MCF 10A (cell line): ENCODE results near the gene IL1RL2. TPM values are rescaled to one million over a fixed set of nuclear protein-coding genes. Genes with fewer than 3 reads are reported as not detected.

ENCODE experiments used
- BruUV-seq: library from RNA; stranded (reverse); fragments of 400-500 nt; replicated peaks from 2 replicates; lab custom pipeline; 2021; lab: Mats Ljungman, UMichigan
- CTCF ChIA-PET: fragments of 300-600 bp; sonication (Branson Sonifier 250); formaldehyde crosslinking; extraction: SDS; loops from one replicate; lab custom pipeline; 2021; ENCODE audit warnings: antibody characterized with exemption, inconsistent platforms; lab: Yijun Ruan, JAX
- POLR2A ChIA-PET: fragments of 300-600, 350-650 bp; sonication (Branson Sonifier 250); formaldehyde crosslinking; extraction: SDS; loops from one replicate; lab custom pipeline; 2020; ENCODE audit warnings: antibody characterized with exemption, inconsistent platforms; lab: Yijun Ruan, JAX
- DNase-seq: peaks from one replicate; pipeline ENCODE4 v3.0.0-alpha.2; 2018; ENCODE audit not compliant: unreplicated experiment
- H3K27ac Mint-ChIP-seq: one replicate; pipeline ENCODE4 v1.8.0; 2022; ENCODE audit warnings: mild to moderate bottlenecking, low read depth, mixed read lengths; ENCODE audit not compliant: unreplicated experiment
- H3K27me3 Mint-ChIP-seq: one replicate; pipeline ENCODE4 v1.8.0; 2022; ENCODE audit warnings: mixed read lengths; ENCODE audit not compliant: insufficient read depth, unreplicated experiment
- H3K36me3 Mint-ChIP-seq: one replicate; pipeline ENCODE4 v1.8.0; 2022; ENCODE audit warnings: mild to moderate bottlenecking, moderate library complexity, mixed read lengths; ENCODE audit not compliant: insufficient read depth, unreplicated experiment
- H3K4me1 Mint-ChIP-seq: one replicate; pipeline ENCODE4 v1.8.0; 2022; ENCODE audit warnings: mixed read lengths; ENCODE audit not compliant: insufficient read depth, unreplicated experiment
- H3K4me3 Mint-ChIP-seq: one replicate; pipeline ENCODE4 v1.8.0; 2022; ENCODE audit warnings: mild to moderate bottlenecking, moderate library complexity, mixed read lengths; ENCODE audit not compliant: unreplicated experiment
- H3K9me3 Mint-ChIP-seq: one replicate; pipeline ENCODE4 v1.8.0; 2022; ENCODE audit warnings: mixed read lengths; ENCODE audit not compliant: unreplicated experiment
- intact Hi-C: fragments of 100-400 bp; cut with micrococcal nuclease; formaldehyde crosslinking; loops from 2 replicates; pipeline ENCODE4 v1.14.1; 2022
- total RNA-seq: library from RNA; stranded (reverse); gene quantifications from 2 replicates; pipeline ENCODE4 v1.2.3, GENCODE V29; 2022
- TF ChIP-seq, protein P1 (sequence below): fragments of 200-600 bp; IDR thresholded peaks from one replicate; pipeline ENCODE4 v1.8.0; 2022; ENCODE audit warnings: antibody characterized with exemption, mild to moderate bottlenecking; ENCODE audit not compliant: unreplicated experiment

Gene IL1RL2
- total RNA-seq, 1 experiment from 2014 or later: not detected

DNA sequence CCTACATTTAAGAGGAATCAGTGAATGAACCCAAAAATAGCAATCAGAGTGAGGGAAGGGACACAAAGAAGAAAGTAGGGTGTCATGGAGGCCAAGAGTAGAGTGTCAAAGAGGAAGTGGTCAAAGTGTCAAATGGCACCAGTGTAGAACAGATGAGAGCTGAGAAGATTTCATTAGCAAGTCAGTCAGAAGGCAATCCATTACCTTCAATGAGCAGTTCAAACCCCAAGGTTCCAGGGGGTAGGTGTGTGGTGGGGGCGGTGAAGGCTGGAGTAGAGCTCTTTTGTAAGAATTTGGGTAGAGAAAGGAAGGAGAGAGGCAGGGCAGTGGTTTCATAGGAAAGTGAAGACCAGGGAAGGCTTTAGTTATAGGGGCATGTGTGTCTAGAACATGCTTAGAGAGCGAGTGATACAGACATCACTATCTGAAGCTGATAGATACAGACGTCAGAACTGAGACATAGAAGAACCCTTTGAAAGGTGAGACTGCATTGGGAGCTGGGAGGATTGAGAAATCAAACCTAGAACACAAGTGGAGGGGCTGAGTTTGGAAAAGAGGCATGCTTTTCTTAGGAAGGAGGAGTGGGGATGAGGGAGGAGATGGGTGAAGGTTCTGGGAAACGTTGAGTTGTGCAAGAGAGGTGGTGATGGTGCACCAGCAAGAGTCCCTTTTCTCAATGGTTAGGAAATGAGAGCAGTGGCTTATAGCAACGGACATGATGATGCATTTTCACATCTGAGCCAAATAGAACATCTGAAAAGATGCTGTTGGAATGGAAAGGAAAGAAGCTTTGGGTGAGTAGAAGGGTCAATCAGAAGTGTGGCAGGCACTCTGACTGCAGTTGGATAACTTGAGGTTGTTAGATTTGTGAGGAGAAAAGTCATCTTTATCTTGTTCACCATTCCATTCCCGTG, 75.7 kb downstream of the IL1RL2 start:
- TF ChIP-seq, protein P1, sequence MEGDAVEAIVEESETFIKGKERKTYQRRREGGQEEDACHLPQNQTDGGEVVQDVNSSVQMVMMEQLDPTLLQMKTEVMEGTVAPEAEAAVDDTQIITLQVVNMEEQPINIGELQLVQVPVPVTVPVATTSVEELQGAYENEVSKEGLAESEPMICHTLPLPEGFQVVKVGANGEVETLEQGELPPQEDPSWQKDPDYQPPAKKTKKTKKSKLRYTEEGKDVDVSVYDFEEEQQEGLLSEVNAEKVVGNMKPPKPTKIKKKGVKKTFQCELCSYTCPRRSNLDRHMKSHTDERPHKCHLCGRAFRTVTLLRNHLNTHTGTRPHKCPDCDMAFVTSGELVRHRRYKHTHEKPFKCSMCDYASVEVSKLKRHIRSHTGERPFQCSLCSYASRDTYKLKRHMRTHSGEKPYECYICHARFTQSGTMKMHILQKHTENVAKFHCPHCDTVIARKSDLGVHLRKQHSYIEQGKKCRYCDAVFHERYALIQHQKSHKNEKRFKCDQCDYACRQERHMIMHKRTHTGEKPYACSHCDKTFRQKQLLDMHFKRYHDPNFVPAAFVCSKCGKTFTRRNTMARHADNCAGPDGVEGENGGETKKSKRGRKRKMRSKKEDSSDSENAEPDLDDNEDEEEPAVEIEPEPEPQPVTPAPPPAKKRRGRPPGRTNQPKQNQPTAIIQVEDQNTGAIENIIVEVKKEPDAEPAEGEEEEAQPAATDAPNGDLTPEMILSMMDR: no peak
- Mint-ChIP-seq H3K27me3 (no peaks in the 10 kb centered on the region), H3K4me3 (no peak overlapping the region), H3K27ac (no peak overlapping the region), H3K4me1 (peaks cover 7% of the 10 kb centered on the region), H3K36me3 (no peaks in the 10 kb centered on the region), H3K9me3 (no peaks in the 10 kb centered on the region)
- no TSS peak for BruUV-seq
- no peak for DNase-seq
- POLR2A ChIA-PET: no interaction called here
- intact Hi-C loops: no loop called here
- CTCF ChIA-PET: interaction anchor here (0.6 to 1.9 kb wide), 7 partner anchors 9 to 258 kb away, joined by 3 to 7 read pairs (median 3); partner anchors contain the start of gene IL18R1

DNA sequence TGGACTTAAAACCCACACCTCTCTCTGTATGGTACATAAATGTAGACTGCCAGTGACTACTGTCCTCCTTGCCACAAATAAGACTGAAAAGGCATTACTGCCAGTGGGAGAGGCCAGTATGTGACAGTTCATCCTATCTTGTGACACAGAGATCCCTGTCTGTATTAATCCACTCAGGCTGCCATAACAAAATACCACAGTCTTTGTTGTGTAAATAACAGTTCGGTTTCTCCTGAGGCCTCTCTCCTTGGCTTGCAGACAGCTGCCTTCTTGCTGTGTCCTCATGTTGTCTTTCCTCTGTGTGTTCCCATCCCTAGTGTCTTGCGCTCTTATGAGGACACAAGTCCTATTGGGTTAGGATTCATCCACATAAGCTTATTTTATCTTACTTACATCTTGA, 78.1 kb downstream of the IL1RL2 start:
- no peak for DNase-seq
- Mint-ChIP-seq H3K9me3 (no peaks in the 10 kb centered on the region), H3K4me3 (no peak overlapping the region), H3K27me3 (no peaks in the 10 kb centered on the region), H3K36me3 (no peaks in the 10 kb centered on the region), H3K27ac (no peak overlapping the region), H3K4me1 (no peaks in the 10 kb centered on the region)
- intact Hi-C loops: no loop called here
- POLR2A ChIA-PET: no interaction called here
- CTCF ChIA-PET: interaction anchor here (0.6 to 1.9 kb wide), 2 partner anchors 45 to 178 kb away, joined by 4 read pairs; no protein-coding TSS in a partner anchor
- TF ChIP-seq, protein P1: no peak
- no TSS peak for BruUV-seq

DNA sequence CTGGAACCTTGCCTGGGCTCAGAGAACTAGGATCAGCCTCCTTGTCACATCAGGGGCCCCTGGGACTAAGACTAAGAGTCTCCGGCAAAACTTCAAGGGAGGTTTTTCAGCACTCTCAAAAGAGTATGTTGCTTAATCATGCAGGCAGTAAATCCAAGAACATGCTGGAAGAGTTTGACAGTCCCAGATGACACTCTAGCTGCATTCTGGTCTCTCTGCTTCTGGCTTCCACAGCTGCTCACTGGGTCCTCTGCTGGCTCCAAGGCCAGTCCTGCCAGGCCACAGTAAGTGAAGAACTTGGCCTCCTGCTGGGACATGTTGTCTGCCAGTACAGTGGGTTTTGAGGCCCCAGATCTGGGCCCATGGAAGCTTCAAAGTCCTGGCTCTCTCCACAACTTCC, 79.4 kb downstream of the IL1RL2 start:
- CTCF ChIA-PET: interaction anchor here (0.6 to 0.9 kb wide), 2 partner anchors 71 to 1135 kb away, joined by 3 to 4 read pairs; no protein-coding TSS in a partner anchor
- BruUV-seq: no TSS peak
- no peaks in the 10 kb centered on the region for H3K36me3 Mint-ChIP-seq

DNA sequence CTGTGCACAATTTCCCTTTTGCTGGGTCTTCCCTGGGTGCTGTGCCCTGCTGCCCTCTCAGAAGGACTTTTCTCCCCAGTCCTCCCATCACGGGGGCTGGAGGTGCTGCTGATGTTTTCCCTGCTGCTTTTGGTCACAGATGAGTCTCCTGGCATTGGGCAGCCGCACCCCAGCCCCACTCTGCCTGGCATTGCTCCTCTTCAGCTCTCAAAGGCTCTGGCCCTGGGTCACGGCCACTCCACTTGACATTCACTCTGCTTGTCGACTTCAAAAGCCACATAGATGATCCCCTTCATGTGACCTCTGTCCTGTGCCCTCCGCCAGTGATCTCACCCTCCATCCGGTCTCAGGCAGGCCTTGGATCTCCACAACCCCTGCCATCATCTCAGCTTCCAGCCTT, 81.0 kb downstream of the IL1RL2 start:
- no TSS peak for BruUV-seq
- POLR2A ChIA-PET: interaction anchor here (0.7 kb wide), 1 partner anchor 14 kb away, joined by 3 read pairs; no protein-coding TSS in a partner anchor
- H3K4me1 Mint-ChIP-seq: peaks cover 5% of the 10 kb centered on the region
- H3K4me3 Mint-ChIP-seq: no peak overlapping the region
- peaks cover 8% of the 10 kb centered on the region for H3K9me3 Mint-ChIP-seq
- DNase-seq: no peak
- intact Hi-C loops: no loop called here
- no peak overlapping the region for H3K27ac Mint-ChIP-seq
- TF ChIP-seq, protein P1: no peak
- CTCF ChIA-PET: interaction anchor here (0.5 kb wide), 1 partner anchor 266 kb away, joined by 3 read pairs; no protein-coding TSS in a partner anchor
- no peaks in the 10 kb centered on the region for H3K27me3 Mint-ChIP-seq
- H3K36me3 Mint-ChIP-seq: no peaks in the 10 kb centered on the region

More for the DNA sequence above, 79.4 kb downstream of the IL1RL2 start:
- no peaks in the 10 kb centered on the region for H3K4me1 Mint-ChIP-seq
- peaks cover 8% of the 10 kb centered on the region for H3K9me3 Mint-ChIP-seq
- H3K27me3 Mint-ChIP-seq: no peaks in the 10 kb centered on the region
- TF ChIP-seq, protein P1: no peak
- no peak for DNase-seq
- no peak overlapping the region for H3K4me3 Mint-ChIP-seq
- POLR2A ChIA-PET: no interaction called here
- no peak overlapping the region for H3K27ac Mint-ChIP-seq
- intact Hi-C loops: no loop called here
